ENCODE data around the gene RBFOX2. TPM values are rescaled to one million over a fixed set of nuclear protein-coding genes. Genes with fewer than 3 reads are reported as not detected.
A peak's percentile ranks its signal among the peaks of the same experiment; 100 is the strongest.
"Not testable (repeated sequence)": the region's sequence is repeated elsewhere in the genome, so short reads cannot be mapped to it uniquely, and the experiment has no call there.

The RBFOX2 gene
- polyA plus RNA-seq, 1 donor = 67.0 TPM

- Histone ChIP-seq H3K4me1 (ENCODE audit: control insufficient read depth, insufficient read depth, low read length) (peaks cover under 1% of the 10 kb centered on the region), H3K27me3 (ENCODE audit: control insufficient read depth, insufficient read depth, low read length) (no peaks in the 10 kb centered on the region), H3K36me3 (ENCODE audit: control insufficient read depth, insufficient read depth, low read length) (no peaks in the 10 kb centered on the region), H3K4me3 (ENCODE audit: low read length) (no peak overlapping the region), H3K27ac (ENCODE audit: low read length) (no peak overlapping the region), H3K9me3 (ENCODE audit: control insufficient read depth, low read depth, low read length) (no peaks in the 10 kb centered on the region)
- no CpG with 5 or more reads among the region's 4 CpGs for WGBS (ENCODE audit: insufficient coverage, low lambda C conversion rate)
- no peak for DNase-seq
Measured at GRCh38 chr22:35797411-35797810, 231.2 kb downstream of the RBFOX2 start.

DNA sequence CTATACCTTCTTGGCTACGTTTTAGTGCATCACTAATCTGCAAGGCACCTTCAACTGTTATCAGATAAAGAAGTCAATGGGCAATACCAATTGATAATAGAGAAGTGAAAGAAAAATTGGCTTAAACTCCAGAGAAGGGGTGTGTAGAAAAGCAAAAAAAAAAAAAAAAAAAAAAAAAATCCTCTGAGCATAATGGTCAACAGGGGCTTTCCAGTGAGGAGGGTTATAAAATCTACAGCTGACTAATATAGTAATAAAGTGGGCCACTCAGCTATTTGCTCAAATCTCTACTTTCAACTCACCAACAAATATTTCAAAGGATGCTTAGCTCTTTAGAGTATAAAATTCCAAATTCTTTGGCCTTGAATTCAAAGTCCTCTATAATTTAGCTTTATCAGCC is 233.1 kb downstream of the RBFOX2 start:
- H3K27me3 ChIP-seq (ENCODE audit: control insufficient read depth, insufficient read depth, low read length) = no peaks in the 10 kb centered on the region
- H3K27ac ChIP-seq (ENCODE audit: low read length) = no peak overlapping the region
- H3K9me3 ChIP-seq (ENCODE audit: control insufficient read depth, low read depth, low read length) = no peaks in the 10 kb centered on the region
- no peaks in the 10 kb centered on the region for H3K36me3 ChIP-seq (ENCODE audit: control insufficient read depth, insufficient read depth, low read length)
- DNase-seq = no peak
- peaks cover 5% of the 10 kb centered on the region for H3K4me1 ChIP-seq (ENCODE audit: control insufficient read depth, insufficient read depth, low read length)
- no peak overlapping the region for H3K4me3 ChIP-seq (ENCODE audit: low read length)
- WGBS (ENCODE audit: insufficient coverage, low lambda C conversion rate) = no CpG with 5 or more reads among the region's 1 CpG

- no CpG with 5 or more reads among the region's 4 CpGs for WGBS (ENCODE audit: insufficient coverage, low lambda C conversion rate)
- H3K4me3 ChIP-seq (ENCODE audit: low read length) = no peak overlapping the region
- no peak overlapping the region for H3K27ac ChIP-seq (ENCODE audit: low read length)
- no peak for DNase-seq
- peaks cover 2% of the 10 kb centered on the region for H3K36me3 ChIP-seq (ENCODE audit: control insufficient read depth, insufficient read depth, low read length)
- no peaks in the 10 kb centered on the region for H3K27me3 ChIP-seq (ENCODE audit: control insufficient read depth, insufficient read depth, low read length)
- no peaks in the 10 kb centered on the region for H3K9me3 ChIP-seq (ENCODE audit: control insufficient read depth, low read depth, low read length)
- peaks cover 5% of the 10 kb centered on the region for H3K4me1 ChIP-seq (ENCODE audit: control insufficient read depth, insufficient read depth, low read length)
Measured at GRCh38 chr22:35792506-35792905, 236.1 kb downstream of the RBFOX2 start.

- H3K27me3 ChIP-seq (ENCODE audit: control insufficient read depth, insufficient read depth, low read length); H3K4me3 ChIP-seq (ENCODE audit: low read length); H3K4me1 ChIP-seq (ENCODE audit: control insufficient read depth, insufficient read depth, low read length); H3K9me3 ChIP-seq (ENCODE audit: control insufficient read depth, low read depth, low read length); H3K36me3 ChIP-seq (ENCODE audit: control insufficient read depth, insufficient read depth, low read length); H3K27ac ChIP-seq (ENCODE audit: low read length): not testable (repeated sequence)
- peak; percentile 23 to 66 for DNase-seq
- no CpG with 5 or more reads among the region's 2 CpGs for WGBS (ENCODE audit: insufficient coverage, low lambda C conversion rate)
Measured at GRCh38 chr22:35791788-35792187, 236.8 kb downstream of the RBFOX2 start.

DNA sequence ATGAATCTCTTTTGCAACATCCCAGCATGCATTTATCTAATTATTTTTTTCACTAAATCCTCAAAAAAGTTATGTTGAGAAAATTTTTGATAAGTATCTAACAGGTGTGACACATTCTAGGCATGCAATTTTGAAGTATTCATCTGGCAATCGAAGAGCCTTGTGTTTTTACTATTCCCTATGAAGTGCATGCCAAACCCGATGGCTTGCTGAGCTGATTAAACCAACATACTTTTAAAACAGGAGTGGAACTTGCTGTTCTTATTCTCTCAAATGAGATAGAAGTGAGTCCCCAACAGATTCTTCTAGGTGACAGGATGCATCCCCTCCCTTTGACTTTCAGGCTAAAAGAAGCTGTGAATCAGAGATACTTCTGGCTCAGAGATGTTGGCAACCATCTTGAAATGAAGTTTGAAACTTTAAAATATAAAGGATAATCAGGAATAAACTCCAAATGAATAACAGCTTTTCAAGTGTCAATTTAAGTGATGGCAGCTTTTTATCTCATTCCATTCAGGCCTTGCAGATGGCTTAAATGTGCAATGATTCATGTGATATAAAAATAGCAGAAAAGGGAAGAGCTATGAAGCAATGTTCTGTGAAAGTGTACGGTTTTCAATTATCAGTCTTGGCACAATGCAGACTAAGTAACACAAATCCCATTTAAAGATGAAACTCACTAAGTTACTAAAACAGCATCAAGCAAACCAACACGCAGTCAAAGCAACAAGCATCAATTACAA is 243.3 kb downstream of the RBFOX2 start:
- H3K36me3 ChIP-seq (ENCODE audit: control insufficient read depth, insufficient read depth, low read length) = peaks cover 23% of the 10 kb centered on the region
- WGBS (ENCODE audit: insufficient coverage, low lambda C conversion rate) = 100% methylated on average over 1 of the region's 4 CpGs
- H3K4me3 ChIP-seq (ENCODE audit: low read length) = no peak overlapping the region
- H3K4me1 ChIP-seq (ENCODE audit: control insufficient read depth, insufficient read depth, low read length) = no peaks in the 10 kb centered on the region
- no peak overlapping the region for H3K27ac ChIP-seq (ENCODE audit: low read length)
- H3K9me3 ChIP-seq (ENCODE audit: control insufficient read depth, low read depth, low read length) = no peaks in the 10 kb centered on the region
- H3K27me3 ChIP-seq (ENCODE audit: control insufficient read depth, insufficient read depth, low read length) = no peaks in the 10 kb centered on the region
- no peak for DNase-seq

DNA sequence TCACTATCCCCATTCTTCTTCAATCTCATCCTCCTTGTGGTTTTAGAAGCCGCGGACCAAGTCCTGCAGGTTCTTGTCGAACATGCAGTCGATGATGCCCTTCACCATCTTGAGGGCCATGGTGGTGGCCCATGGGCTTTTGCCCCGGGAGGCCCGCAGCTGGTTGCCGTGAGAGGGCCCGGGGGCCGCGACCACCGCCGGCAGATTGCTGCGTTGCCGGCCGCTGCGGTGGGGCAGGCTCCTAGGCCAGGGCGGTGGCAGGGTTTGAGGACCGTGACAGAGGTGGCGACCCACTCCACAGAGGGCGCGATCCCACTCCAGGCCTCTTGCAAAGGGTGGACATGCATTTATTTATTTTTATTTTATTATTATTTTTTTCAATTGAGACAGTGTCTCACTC is 244.0 kb downstream of the RBFOX2 start:
- H3K4me1 ChIP-seq (ENCODE audit: control insufficient read depth, insufficient read depth, low read length) = no peaks in the 10 kb centered on the region
- no peak for DNase-seq
- H3K36me3 ChIP-seq (ENCODE audit: control insufficient read depth, insufficient read depth, low read length) = peaks cover 23% of the 10 kb centered on the region
- no peaks in the 10 kb centered on the region for H3K9me3 ChIP-seq (ENCODE audit: control insufficient read depth, low read depth, low read length)
- no peak overlapping the region for H3K27ac ChIP-seq (ENCODE audit: low read length)
- no peak overlapping the region for H3K4me3 ChIP-seq (ENCODE audit: low read length)
- H3K27me3 ChIP-seq (ENCODE audit: control insufficient read depth, insufficient read depth, low read length) = no peaks in the 10 kb centered on the region
- no CpG with 5 or more reads among the region's 21 CpGs for WGBS (ENCODE audit: insufficient coverage, low lambda C conversion rate)

DNA sequence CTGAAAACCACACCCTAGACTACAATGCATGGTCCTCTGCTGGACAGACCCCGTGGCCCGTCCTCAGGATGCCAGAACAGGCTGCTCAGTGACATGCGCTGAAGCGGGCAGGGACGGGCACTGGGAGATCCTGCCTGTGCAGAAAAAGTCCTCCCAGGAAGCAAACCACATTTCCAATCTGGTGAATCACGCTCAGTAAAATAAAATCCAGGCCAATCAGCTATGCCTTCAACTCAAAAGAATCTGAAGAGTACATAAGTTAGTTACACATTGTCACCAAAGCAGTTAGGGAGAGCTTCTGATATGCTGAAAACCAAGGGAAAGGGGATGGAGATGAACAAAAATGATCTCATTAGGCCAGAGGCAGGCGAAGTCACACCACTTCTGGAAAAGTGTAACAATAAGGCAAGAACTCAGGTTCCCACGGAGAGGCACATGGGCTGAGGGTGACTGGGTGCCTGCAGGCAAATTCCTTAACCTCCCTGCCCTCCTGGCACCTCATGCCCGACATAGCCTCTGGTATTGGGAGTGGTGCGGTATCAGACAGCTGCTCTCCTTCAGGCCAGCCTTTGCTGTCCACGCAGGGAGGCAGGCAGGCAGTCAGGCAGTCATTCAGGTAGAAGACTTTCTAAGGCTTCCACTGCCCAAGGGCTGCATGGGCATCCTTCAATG is 244.5 kb downstream of the RBFOX2 start:
- DNase-seq = no peak
- peaks cover 23% of the 10 kb centered on the region for H3K36me3 ChIP-seq (ENCODE audit: control insufficient read depth, insufficient read depth, low read length)
- no peak overlapping the region for H3K4me3 ChIP-seq (ENCODE audit: low read length)
- H3K27ac ChIP-seq (ENCODE audit: low read length) = no peak overlapping the region
- H3K9me3 ChIP-seq (ENCODE audit: control insufficient read depth, low read depth, low read length) = no peaks in the 10 kb centered on the region
- H3K27me3 ChIP-seq (ENCODE audit: control insufficient read depth, insufficient read depth, low read length) = no peaks in the 10 kb centered on the region
- no peaks in the 10 kb centered on the region for H3K4me1 ChIP-seq (ENCODE audit: control insufficient read depth, insufficient read depth, low read length)
- WGBS (ENCODE audit: insufficient coverage, low lambda C conversion rate) = no CpG with 5 or more reads among the region's 11 CpGs

DNA sequence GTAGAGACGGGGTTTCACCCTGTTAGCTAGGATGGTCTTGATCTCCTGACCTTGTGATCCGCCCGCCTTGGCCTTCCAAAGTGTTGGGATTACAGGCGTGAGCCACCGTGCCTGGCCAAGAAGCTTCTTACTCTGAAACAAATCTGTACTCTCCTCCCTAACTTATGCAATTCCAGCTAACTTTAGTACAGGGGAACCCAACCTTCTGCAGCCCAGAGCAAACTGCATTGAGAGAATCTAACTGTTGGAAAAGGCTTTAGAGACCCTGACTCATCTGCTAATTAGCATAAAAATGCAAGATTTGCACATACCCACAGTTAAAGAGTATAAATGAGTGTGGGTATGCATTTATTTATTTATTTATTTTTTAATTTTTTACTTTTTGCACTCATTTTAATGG is 246.1 kb downstream of the RBFOX2 start:
- WGBS (ENCODE audit: insufficient coverage, low lambda C conversion rate) = no CpG with 5 or more reads among the region's 5 CpGs
- no peaks in the 10 kb centered on the region for H3K4me1 ChIP-seq (ENCODE audit: control insufficient read depth, insufficient read depth, low read length)

DNA sequence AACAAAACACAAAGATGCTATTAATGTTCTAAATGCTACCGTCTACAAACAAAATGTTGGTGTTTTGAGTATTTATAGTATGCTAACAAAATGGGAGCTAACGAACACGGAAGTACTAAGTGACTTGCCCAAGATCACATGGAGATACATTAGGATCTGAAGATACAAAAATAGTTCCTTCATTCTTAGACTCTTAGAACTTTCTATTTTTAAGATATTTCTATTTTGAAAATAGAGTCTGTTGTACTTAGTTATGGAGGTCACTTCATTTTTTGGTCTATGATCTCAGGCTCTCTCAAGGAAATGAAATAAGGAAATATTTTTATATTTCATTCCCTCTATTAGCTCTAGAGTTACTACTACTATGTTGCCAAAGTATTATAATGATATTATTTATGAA is 246.7 kb downstream of the RBFOX2 start:
- no peaks in the 10 kb centered on the region for H3K4me1 ChIP-seq (ENCODE audit: control insufficient read depth, insufficient read depth, low read length)
- no CpG with 5 or more reads among the region's 3 CpGs for WGBS (ENCODE audit: insufficient coverage, low lambda C conversion rate)
- no peak overlapping the region for H3K27ac ChIP-seq (ENCODE audit: low read length)
- no peak overlapping the region for H3K4me3 ChIP-seq (ENCODE audit: low read length)
- DNase-seq = no peak
- no peaks in the 10 kb centered on the region for H3K9me3 ChIP-seq (ENCODE audit: control insufficient read depth, low read depth, low read length)
- no peaks in the 10 kb centered on the region for H3K27me3 ChIP-seq (ENCODE audit: control insufficient read depth, insufficient read depth, low read length)
- peaks cover 22% of the 10 kb centered on the region for H3K36me3 ChIP-seq (ENCODE audit: control insufficient read depth, insufficient read depth, low read length)

More for the DNA sequence above, 246.1 kb downstream of the RBFOX2 start:
- no peak overlapping the region for H3K4me3 ChIP-seq (ENCODE audit: low read length)
- H3K27me3 ChIP-seq (ENCODE audit: control insufficient read depth, insufficient read depth, low read length) = no peaks in the 10 kb centered on the region
- no peaks in the 10 kb centered on the region for H3K9me3 ChIP-seq (ENCODE audit: control insufficient read depth, low read depth, low read length)
- H3K36me3 ChIP-seq (ENCODE audit: control insufficient read depth, insufficient read depth, low read length) = peaks cover 22% of the 10 kb centered on the region
- no peak for DNase-seq
- no peak overlapping the region for H3K27ac ChIP-seq (ENCODE audit: low read length)

GRCh38 chr22:35777335-35777975 is 251.2 kb downstream of the RBFOX2 start:
- no peak for DNase-seq
- no peaks in the 10 kb centered on the region for H3K9me3 ChIP-seq (ENCODE audit: control insufficient read depth, low read depth, low read length)
- no peak overlapping the region for H3K27ac ChIP-seq (ENCODE audit: low read length)
- H3K4me1 ChIP-seq (ENCODE audit: control insufficient read depth, insufficient read depth, low read length) = no peaks in the 10 kb centered on the region
- H3K36me3 ChIP-seq (ENCODE audit: control insufficient read depth, insufficient read depth, low read length) = peaks cover 12% of the 10 kb centered on the region
- no peaks in the 10 kb centered on the region for H3K27me3 ChIP-seq (ENCODE audit: control insufficient read depth, insufficient read depth, low read length)
- no peak overlapping the region for H3K4me3 ChIP-seq (ENCODE audit: low read length)
- 93% methylated on average over 4 of the region's 4 CpGs for WGBS (ENCODE audit: insufficient coverage, low lambda C conversion rate)

Measured in large intestine (tissue), 3 donors.